Chondrocyte (in vitro differentiated cells): ENCODE results near the gene KREMEN1. TPM values are rescaled to one million over a fixed set of nuclear protein-coding genes. Genes with fewer than 3 reads are reported as not detected.

Experiments used
- DNase-seq: peaks from one replicate; pipeline ENCODE4 v3.0.0; 2021; ENCODE audit warnings: mixed read lengths, low spot score
- H3K27ac Mint-ChIP-seq: one replicate; pipeline ENCODE4 v1.8.0; 2021; ENCODE audit warnings: mild to moderate bottlenecking, moderate library complexity, mixed read lengths; ENCODE audit not compliant: unreplicated experiment
- H3K27me3 Mint-ChIP-seq: 2 replicates; pipeline ENCODE4 v1.8.0; 2021; ENCODE audit warnings: low read depth, mixed read lengths
- H3K36me3 Mint-ChIP-seq: 2 replicates; pipeline ENCODE4 v1.8.0; 2021; ENCODE audit warnings: low read depth, mixed read lengths
- H3K4me1 Mint-ChIP-seq: 2 replicates; pipeline ENCODE4 v1.8.0; 2021; ENCODE audit warnings: low read depth, mild to moderate bottlenecking, mixed read lengths
- H3K4me3 Mint-ChIP-seq: one replicate; pipeline ENCODE4 v1.8.0; 2021; ENCODE audit warnings: mild to moderate bottlenecking, moderate library complexity, mixed read lengths; ENCODE audit not compliant: unreplicated experiment
- H3K9me3 Mint-ChIP-seq: 2 replicates; pipeline ENCODE4 v1.8.0; 2021; ENCODE audit warnings: low read depth, mixed read lengths
- CTCF ChIP-seq: fragments of 200-600 bp; sonication (generic); IDR thresholded peaks from 2 replicates; pipeline ENCODE4 v1.5.0; 2021; ENCODE audit warnings: antibody characterized with exemption, mild to moderate bottlenecking, moderate library complexity
- total RNA-seq: library from RNA; stranded (reverse); gene quantifications from 3 replicates; pipeline ENCODE4 v1.2.1, GENCODE V29; 2021

The KREMEN1 gene
- total RNA-seq, 1 donor from 2014 or later, result 7.3 TPM

- no peaks in the 10 kb centered on the region for H3K36me3 Mint-ChIP-seq
- H3K27ac Mint-ChIP-seq, result no peak overlapping the region
- peaks cover 12% of the 10 kb centered on the region for H3K27me3 Mint-ChIP-seq
- no peak for DNase-seq
- no peaks in the 10 kb centered on the region for H3K4me1 Mint-ChIP-seq
- H3K9me3 Mint-ChIP-seq, result no peaks in the 10 kb centered on the region
- TF ChIP-seq CTCF, result no peak
- H3K4me3 Mint-ChIP-seq, result no peak overlapping the region
Observed at GRCh38 chr22:29216011-29216872, 143.4 kb downstream of the KREMEN1 start.

- Mint-ChIP-seq H3K4me3 (no peak overlapping the region), H3K27ac (no peak overlapping the region), H3K4me1 (no peaks in the 10 kb centered on the region), H3K27me3 (peaks cover 12% of the 10 kb centered on the region), H3K36me3 (no peaks in the 10 kb centered on the region), H3K9me3 (no peaks in the 10 kb centered on the region)
- TF ChIP-seq CTCF, result no peak
- peak; percentile 28 for DNase-seq
Observed at GRCh38 chr22:29216873-29217666, 144.2 kb downstream of the KREMEN1 start.

Other genes with a start within 250 kb of the KREMEN1 start
- gene ZNRF3, start 189.5 kb upstream of the KREMEN1 start, total RNA-seq, result 6.7 to 7.7 TPM (median 6.7 TPM) in 3 replicates
- gene C22orf31, start 11.2 kb upstream of the KREMEN1 start, total RNA-seq, result not detected in 3 replicates
- gene EMID1, start 132.9 kb downstream of the KREMEN1 start, total RNA-seq, result 0.33 to 0.41 TPM in 2 of 3 replicates, not detected in the other
- gene RHBDD3, start 194.9 kb downstream of the KREMEN1 start, total RNA-seq, result 29.5 to 37.6 TPM (median 30.9 TPM) in 3 replicates
- 139 to 205 TPM (median 144 TPM) in 3 replicates for gene EWSR1, start 195.2 kb downstream of the KREMEN1 start, total RNA-seq
- 34.5 to 35.6 TPM (median 34.8 TPM) in 3 replicates for gene GAS2L1, start 233.6 kb downstream of the KREMEN1 start, total RNA-seq
- 0.27 to 1.2 TPM (median 0.31 TPM) in 3 replicates for gene RASL10A, start 242.7 kb downstream of the KREMEN1 start, total RNA-seq